Loucy (cell line): Measurements from ENCODE around the gene VPS37C.

Experiments used
- CTCF ChIP-seq: fragments of 200-600 bp; sonication (generic); conservative IDR thresholded peaks from 2 replicates; pipeline ENCODE4 v1.5.1; 2014; ENCODE audit warnings: mild to moderate bottlenecking, antibody characterized with exemption, low read length
- EZH2phosphoT487 ChIP-seq: fragments of 200-600 bp; IDR thresholded peaks from 2 replicates; pipeline ENCODE4 v1.6.1; 2018; ENCODE audit warnings: antibody characterized with exemption, mild to moderate bottlenecking, moderate library complexity, borderline replicate concordance

DNA sequence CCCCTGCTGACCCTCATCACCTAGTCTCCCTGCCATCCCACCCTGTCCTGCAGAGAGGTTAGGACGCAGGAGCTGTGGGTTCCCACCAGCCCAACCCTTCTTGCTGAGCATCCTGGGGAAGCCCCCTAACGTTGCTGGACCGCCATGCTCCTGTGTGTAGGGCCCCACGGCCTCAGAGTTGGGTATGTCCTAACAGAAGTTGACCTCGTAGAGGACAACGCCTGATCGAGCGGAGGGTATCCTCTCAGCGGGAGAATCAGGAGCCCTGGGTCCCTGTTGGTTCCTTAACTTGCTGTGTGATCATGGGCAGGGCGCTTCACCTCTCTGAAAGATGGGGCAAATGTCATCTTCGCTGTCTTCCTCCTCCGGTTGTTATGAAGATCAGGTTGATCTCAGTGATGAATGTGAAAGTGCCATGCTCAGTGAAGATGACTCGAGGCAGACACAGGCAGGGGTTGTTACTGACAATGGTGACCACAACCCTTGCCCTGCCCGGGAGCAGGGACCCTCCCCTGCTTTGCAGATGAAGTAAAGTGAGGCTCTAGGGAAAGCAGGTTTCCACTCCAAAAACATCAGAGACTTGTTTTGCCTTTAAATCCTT lies 78.2 kb downstream of the VPS37C start:
- TF ChIP-seq CTCF = no peak
- no peak for TF ChIP-seq EZH2phosphoT487
